ENCODE results near the gene OR2A1. TPM values are rescaled to one million over a fixed set of nuclear protein-coding genes. Genes with fewer than 3 reads are reported as not detected.

The OR2A1 gene
- total and polyA plus RNA-seq, 2 of the 8 experiments (the other 6 are each of a cell fraction or from before 2014, with no cell fraction given) = 0.05 TPM; not detected in 1

Other genes with a start within 250 kb of the OR2A1 start
- not detected in 2 replicates for gene OR2A25, start 242.6 kb upstream of the OR2A1 start, total RNA-seq (2021; fragmentation: NEBNext Ultra II Directional; extraction: Animal tissue kit (Norgen Biotek cat#: 25700))
- gene OR2A25, start 242.6 kb upstream of the OR2A1 start, polyA plus RNA-seq (2011; rRNA removed) = not detected in 2 replicates
- not detected in 2 replicates for gene OR2A12, start 226.1 kb upstream of the OR2A1 start, total RNA-seq (2021; fragmentation: NEBNext Ultra II Directional; extraction: Animal tissue kit (Norgen Biotek cat#: 25700))
- not detected in 2 replicates for gene OR2A12, start 226.1 kb upstream of the OR2A1 start, polyA plus RNA-seq (2011; rRNA removed)
- not detected in 2 replicates for gene OR2A2, start 202.8 kb upstream of the OR2A1 start, total RNA-seq (2021; fragmentation: NEBNext Ultra II Directional; extraction: Animal tissue kit (Norgen Biotek cat#: 25700))
- not detected in 2 replicates for gene OR2A2, start 202.8 kb upstream of the OR2A1 start, polyA plus RNA-seq (2011; rRNA removed)
- not detected in 2 replicates for gene OR2A14, start 189.2 kb upstream of the OR2A1 start, total RNA-seq (2021; fragmentation: NEBNext Ultra II Directional; extraction: Animal tissue kit (Norgen Biotek cat#: 25700))
- gene OR2A14, start 189.2 kb upstream of the OR2A1 start, polyA plus RNA-seq (2011; rRNA removed) = not detected in 2 replicates
- gene CTAGE4, start 129.0 kb upstream of the OR2A1 start, total RNA-seq (2021; fragmentation: NEBNext Ultra II Directional; extraction: Animal tissue kit (Norgen Biotek cat#: 25700)) = 9.8 and 10.3 TPM in 2 replicates
- gene CTAGE4, start 129.0 kb upstream of the OR2A1 start, polyA plus RNA-seq (2011; rRNA removed) = 1.7 and 2.9 TPM in 2 replicates
- 11.8 and 14.2 TPM in 2 replicates for gene ARHGEF35, start 116.6 kb upstream of the OR2A1 start, total RNA-seq (2021; fragmentation: NEBNext Ultra II Directional; extraction: Animal tissue kit (Norgen Biotek cat#: 25700))
- 0.86 and 1.3 TPM in 2 replicates for gene ARHGEF35, start 116.6 kb upstream of the OR2A1 start, polyA plus RNA-seq (2011; rRNA removed)
- not detected in 2 replicates for gene OR2A42, start 72.8 kb upstream of the OR2A1 start, total RNA-seq (2021; fragmentation: NEBNext Ultra II Directional; extraction: Animal tissue kit (Norgen Biotek cat#: 25700))
- 0.09 TPM in 1 of 2 replicates, not detected in the other for gene OR2A42, start 72.8 kb upstream of the OR2A1 start, polyA plus RNA-seq (2011; rRNA removed)
- 1.6 and 1.9 TPM in 2 replicates for gene OR2A7, start 47.6 kb upstream of the OR2A1 start, total RNA-seq (2021; fragmentation: NEBNext Ultra II Directional; extraction: Animal tissue kit (Norgen Biotek cat#: 25700))
- 3.3 and 3.4 TPM in 2 replicates for gene OR2A7, start 47.6 kb upstream of the OR2A1 start, polyA plus RNA-seq (2011; rRNA removed)
- not detected in 2 replicates for gene CTAGE8, start 43.1 kb upstream of the OR2A1 start, total RNA-seq (2021; fragmentation: NEBNext Ultra II Directional; extraction: Animal tissue kit (Norgen Biotek cat#: 25700))
- gene CTAGE8, start 43.1 kb upstream of the OR2A1 start, polyA plus RNA-seq (2011; rRNA removed) = not detected in 2 replicates
- 32.7 and 34.6 TPM in 2 replicates for gene ARHGEF5, start 43.0 kb downstream of the OR2A1 start, total RNA-seq (2021; fragmentation: NEBNext Ultra II Directional; extraction: Animal tissue kit (Norgen Biotek cat#: 25700))
- 12.8 and 22.2 TPM in 2 replicates for gene ARHGEF5, start 43.0 kb downstream of the OR2A1 start, polyA plus RNA-seq (2011; rRNA removed)
- gene NOBOX, start 91.3 kb downstream of the OR2A1 start, total RNA-seq (2021; fragmentation: NEBNext Ultra II Directional; extraction: Animal tissue kit (Norgen Biotek cat#: 25700)) = not detected in 2 replicates
- not detected in 2 replicates for gene NOBOX, start 91.3 kb downstream of the OR2A1 start, polyA plus RNA-seq (2011; rRNA removed)